HEK293T (cell line): ENCODE measurements around the gene USP17L12.
"Not testable (repeated sequence)": the region's sequence is repeated elsewhere in the genome, so short reads cannot be mapped to it uniquely, and the experiment has no call there.

Experiments used
- ARNT ChIP-seq: fragments of 450-650 bp; IDR thresholded peaks from 2 replicates; pipeline ENCODE4 v1.6.1; 2017; ENCODE audit warnings: mild to moderate bottlenecking
- CTBP1 ChIP-seq: fragments of 450-650 bp; IDR thresholded peaks from 2 replicates; pipeline ENCODE4 v1.6.1; 2016; ENCODE audit warnings: borderline replicate concordance
- ELF4 ChIP-seq: fragments of 450-650 bp; IDR thresholded peaks from 2 replicates; pipeline ENCODE4 v1.6.1; 2017; ENCODE audit warnings: antibody characterized with exemption
- FOXK2 ChIP-seq: fragments of 450-650 bp; IDR thresholded peaks from 2 replicates; pipeline ENCODE4 v1.6.1; 2016; ENCODE audit warnings: mild to moderate bottlenecking
- FOXM1 ChIP-seq: fragments of 450-650 bp; IDR thresholded peaks from 2 replicates; pipeline ENCODE4 v1.6.1; 2017; ENCODE audit warnings: mild to moderate bottlenecking, borderline replicate concordance
- HDGF ChIP-seq: fragments of 450-650 bp; IDR thresholded peaks from 2 replicates; pipeline ENCODE4 v1.6.1; 2017; ENCODE audit warnings: antibody characterized with exemption, borderline replicate concordance
- LEF1 ChIP-seq: fragments of 450-650 bp; IDR thresholded peaks from 2 replicates; pipeline ENCODE4 v1.6.1; 2017; ENCODE audit warnings: mild to moderate bottlenecking, borderline replicate concordance
- PKNOX1 ChIP-seq: fragments of 450-650 bp; IDR thresholded peaks from 2 replicates; pipeline ENCODE4 v1.6.1; 2016
- SP1 ChIP-seq: fragments of 450-650 bp; IDR thresholded peaks from 2 replicates; pipeline ENCODE4 v1.6.1; 2017
- SUZ12 ChIP-seq: fragments of 450-650 bp; IDR thresholded peaks from 2 replicates; pipeline ENCODE4 v1.6.1; 2016; ENCODE audit warnings: mild to moderate bottlenecking
- TARDBP ChIP-seq: fragments of 450-650 bp; IDR thresholded peaks from 2 replicates; pipeline ENCODE4 v1.6.1; 2016

DNA sequence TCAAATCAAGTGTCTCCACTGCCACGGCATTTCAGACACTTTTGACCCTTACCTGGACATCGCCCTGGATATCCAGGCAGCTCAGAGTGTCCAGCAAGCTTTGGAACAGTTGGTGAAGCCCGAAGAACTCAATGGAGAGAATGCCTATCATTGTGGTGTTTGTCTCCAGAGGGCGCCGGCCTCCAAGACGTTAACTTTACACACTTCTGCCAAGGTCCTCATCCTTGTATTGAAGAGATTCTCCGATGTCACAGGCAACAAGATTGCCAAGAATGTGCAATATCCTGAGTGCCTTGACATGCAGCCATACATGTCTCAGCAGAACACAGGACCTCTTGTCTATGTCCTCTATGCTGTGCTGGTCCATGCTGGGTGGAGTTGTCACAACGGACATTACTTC, 10.3 kb downstream of the USP17L12 start:
- not testable (repeated sequence) for TF ChIP-seq ARNT, CTBP1, TARDBP, FOXM1, SP1, SUZ12, ELF4, HDGF, FOXK2, PKNOX1, LEF1
